CD4-positive, alpha-beta T cell treated with Interleukin-12 subunit alpha and Interleukin-12 subunit beta, for 1 hour (primary cell): Measurements from ENCODE around the gene WWC1.
"Not testable (repeated sequence)": the region's sequence is repeated elsewhere in the genome, so short reads cannot be mapped to it uniquely, and the experiment has no call there.

ENCODE experiments used
- DNase-seq: peaks from one replicate; pipeline ENCODE4 v3.0.0-alpha.2; 2020

Gene WWC1

GRCh38 chr5:168339109-168339771 is 47.8 kb downstream of the WWC1 start:
- no peak for DNase-seq

DNA sequence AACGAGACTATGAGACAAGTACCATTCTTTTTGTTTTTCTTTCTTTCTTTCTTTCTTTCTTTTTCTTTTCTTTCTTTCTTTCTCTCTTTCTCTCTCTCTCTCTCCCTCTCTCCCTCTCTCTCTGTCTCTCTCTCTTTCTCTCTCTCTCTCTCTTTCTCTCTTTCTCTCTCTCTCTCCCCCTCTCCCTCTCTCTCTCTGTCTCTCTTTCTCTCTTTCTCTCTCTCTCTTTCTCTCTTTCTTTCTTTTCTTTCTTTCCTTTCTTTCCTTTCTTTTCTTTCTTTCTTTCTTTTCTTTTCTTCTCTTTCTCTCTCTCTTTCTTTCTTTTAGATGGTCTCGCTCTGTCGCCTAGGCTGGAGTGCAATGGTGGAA is 48.3 kb downstream of the WWC1 start:
- DNase-seq, result not testable (repeated sequence)

DNA sequence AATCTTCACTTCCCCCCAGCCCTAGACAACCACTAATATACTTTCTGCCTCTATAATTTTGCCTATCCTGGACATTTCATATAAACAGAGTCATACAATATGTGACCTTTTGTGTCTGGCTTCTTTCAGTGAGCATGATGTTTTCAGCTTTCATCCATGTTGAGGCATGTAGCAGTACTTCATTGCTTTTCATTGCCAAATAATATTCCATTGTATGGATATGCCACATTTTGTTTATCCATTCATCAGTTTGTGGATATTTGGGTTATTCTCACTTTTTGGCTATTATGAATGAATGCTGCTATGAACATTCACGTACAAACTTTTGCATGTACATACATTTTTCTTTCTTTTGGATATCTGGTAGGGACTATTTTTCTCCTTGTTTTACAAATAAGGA is 49.0 kb downstream of the WWC1 start:
- DNase-seq, result no peak

DNA sequence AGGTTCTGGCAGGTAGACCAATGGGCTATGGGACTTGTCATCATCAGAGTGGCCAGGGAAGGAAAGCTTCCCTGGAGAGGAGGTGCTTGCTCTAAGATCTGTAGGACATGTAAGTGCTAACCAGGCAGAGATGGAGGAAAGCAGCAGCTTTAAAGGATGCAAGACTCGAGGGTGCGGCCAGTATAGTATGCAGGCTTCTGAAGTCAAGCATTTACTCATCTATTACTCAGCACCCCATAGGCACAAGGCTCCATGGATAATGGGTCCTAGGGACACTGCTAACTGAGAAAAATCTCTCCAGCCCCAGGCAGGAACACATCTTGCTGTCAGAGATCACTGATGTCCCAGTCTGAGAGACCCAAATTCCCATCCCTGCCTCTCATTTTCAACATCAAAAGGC is 49.7 kb downstream of the WWC1 start:
- DNase-seq, result no peak

- DNase-seq, result no peak
These were observed 50.8 kb downstream of the WWC1 start for GRCh38 chr5:168342151-168342825.

DNA sequence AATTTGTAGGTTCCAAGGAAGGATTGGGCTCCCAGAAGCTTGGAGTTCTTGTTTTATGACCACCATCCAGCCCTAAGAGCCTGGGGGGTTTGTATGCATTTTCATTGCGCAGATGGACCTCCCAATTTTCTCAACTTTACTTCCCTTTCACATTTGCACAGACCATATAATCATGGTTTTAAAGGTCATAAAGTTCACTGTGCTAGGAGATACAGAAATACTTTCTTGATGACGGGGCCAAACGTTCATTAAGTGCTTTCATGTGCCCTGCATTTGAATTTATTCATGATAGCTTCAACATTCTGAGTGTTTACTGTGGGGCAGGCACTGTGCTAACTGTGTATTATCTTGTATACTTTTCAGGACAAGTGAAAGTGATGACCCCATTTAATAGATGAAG is 51.5 kb downstream of the WWC1 start:
- DNase-seq, result no peak

DNA sequence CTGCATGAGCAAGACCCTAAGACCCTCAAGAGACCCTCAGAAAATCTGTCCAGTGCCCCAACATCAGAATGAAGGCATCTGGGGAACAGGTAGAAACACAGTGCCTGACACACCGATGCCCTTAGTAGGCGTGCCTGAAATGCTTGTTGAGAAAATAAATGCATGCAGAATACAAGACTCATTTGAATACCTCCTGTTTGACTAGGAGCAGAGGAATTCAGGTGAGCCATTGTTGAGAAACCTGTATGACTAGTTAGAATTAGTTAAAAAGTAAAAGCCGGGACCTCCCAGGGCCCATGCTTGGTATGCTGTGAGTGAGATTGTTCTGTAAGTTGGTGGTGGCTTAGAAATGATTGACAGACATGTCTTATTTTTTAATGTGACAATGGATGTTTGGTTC is 55.0 kb downstream of the WWC1 start:
- DNase-seq, result no peak

DNA sequence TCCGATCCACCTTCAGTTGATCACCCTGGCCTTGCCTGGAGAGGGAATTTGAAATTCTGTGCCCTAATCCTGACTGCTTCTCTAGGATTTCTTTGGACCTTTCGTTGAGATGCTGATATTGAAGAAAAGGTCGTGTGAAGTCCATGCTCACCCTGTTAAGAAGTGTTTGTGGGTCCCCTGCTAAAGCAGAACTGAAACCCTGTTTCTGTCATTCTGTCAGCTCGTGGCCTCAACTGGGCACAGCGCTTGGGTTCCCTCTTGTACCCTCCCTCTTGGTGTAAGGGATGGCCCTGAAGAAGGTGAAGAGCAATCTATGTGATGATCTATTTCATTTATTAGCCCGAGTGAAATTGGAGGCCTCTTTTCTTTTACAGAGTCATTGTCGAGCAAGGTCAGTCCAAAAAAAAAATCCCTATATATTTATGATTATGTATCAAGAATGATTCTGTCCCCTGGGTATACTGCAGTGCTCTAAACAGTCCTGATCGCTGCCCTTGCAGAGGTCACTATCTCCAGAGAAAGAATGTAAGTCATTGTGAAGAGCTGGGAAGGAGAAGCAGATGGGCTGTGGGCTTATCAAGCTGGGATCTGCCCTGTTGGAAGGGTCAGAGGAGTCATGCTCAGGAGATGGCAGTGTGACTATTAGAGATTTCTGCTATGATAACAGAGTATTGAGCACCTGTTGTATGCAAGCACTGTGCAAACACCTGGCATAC is 56.1 kb downstream of the WWC1 start:
- DNase-seq, result no peak

DNA sequence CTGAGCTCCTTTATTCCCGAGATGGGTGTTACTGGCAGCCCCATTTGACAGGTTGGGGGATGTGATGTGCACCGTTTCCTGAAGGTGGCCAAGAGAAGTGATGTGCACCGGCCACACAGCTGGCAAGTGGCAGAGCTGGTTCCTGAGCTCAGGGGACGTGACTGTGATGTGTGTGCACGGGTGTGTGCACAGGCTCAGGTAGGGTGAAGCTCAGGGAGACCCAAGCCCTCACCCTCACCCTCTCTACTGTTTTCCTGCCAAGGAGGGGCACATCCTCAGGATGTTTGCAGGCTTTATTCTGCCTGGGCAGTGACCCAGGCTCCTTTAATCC is 56.6 kb downstream of the WWC1 start:
- DNase-seq, result no peak

DNA sequence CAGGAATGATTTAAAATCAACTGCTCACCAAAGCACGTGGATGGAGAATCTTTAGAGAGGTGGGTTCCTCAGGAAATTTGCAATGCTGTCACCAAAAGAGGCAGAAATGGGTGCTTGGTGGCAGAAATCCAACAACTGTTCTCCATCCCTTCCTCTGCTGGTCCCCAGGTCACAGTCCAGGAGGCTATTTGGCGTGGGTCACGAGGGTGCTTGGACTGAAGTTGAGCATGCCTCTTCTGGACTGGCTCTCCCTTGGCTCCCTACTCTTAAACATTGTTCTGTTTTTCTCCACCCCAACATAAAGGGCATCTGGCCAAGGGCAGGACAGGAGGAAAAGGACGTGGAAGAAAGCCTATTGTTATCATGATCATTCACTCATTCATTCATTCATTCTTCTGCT is 58.9 kb downstream of the WWC1 start:
- DNase-seq, result no peak

GRCh38 chr5:168353216-168353957 is 61.9 kb downstream of the WWC1 start:
- no peak for DNase-seq

DNA sequence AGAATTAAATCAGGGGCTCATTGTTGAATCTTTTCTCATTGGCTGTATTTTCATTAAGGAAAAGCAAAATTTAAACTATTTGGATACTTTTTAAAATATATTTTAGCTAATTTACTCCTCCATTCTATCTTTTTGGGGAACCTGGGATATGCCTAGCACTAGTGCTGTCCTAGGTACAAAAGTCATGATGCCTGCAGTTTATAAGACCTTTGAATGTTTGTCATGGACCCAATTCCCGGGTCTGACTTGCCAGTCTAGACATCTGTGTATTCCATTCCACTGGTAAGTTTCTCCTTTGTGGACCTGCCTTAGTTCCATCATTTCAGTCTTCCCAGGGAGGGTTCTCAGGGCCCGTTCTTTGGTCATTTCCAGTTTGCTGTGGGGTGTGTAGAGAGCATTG is 63.0 kb downstream of the WWC1 start:
- DNase-seq, result no peak

GRCh38 chr5:168356171-168356570 is 64.7 kb downstream of the WWC1 start:
- DNase-seq, result no peak

DNA sequence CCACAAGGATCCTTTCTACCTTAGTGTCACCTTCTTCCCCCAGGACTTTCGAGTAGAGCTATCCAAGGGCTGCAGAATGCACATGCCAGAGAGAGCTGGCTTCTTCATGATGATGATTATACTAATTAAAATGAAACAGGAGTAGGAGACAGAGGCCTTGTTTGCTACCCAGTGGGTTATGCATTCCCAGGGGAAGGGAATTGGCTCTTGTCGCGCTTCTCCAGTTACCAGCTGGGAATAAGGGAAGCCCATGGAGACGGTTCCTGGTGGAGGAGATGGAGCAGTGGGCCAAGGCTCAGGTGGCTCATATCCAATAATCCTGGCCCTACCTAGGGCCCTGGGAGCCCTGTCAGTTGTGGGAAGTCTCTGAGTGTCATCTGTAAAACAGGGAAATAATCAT is 65.1 kb downstream of the WWC1 start:
- DNase-seq, result no peak

GRCh38 chr5:168357876-168358275 is 66.4 kb downstream of the WWC1 start:
- no peak for DNase-seq

GRCh38 chr5:168359820-168360460 is 68.5 kb downstream of the WWC1 start:
- no peak for DNase-seq

- DNase-seq, result no peak
These were observed 69.3 kb downstream of the WWC1 start for GRCh38 chr5:168360521-168361285.

- no peak for DNase-seq
These were observed 70.8 kb downstream of the WWC1 start for GRCh38 chr5:168362097-168362885.

- no peak for DNase-seq
These were observed 72.8 kb downstream of the WWC1 start for GRCh38 chr5:168364151-168364661.

GRCh38 chr5:168364750-168365550 is 73.5 kb downstream of the WWC1 start:
- DNase-seq, result no peak
